ENCODE measurements around the gene POMP.
A peak's percentile ranks its signal among the peaks of the same experiment; 100 is the strongest.

The POMP gene

GRCh38 chr13:28697441-28697840, 38.5 kb downstream of the POMP start:
- no peak for DNase-seq (ENCODE audit: low read depth)

- no peak for DNase-seq (ENCODE audit: low read depth)
These were observed 40.3 kb downstream of the POMP start for GRCh38 chr13:28699246-28699645.

GRCh38 chr13:28704282-28704681, 45.4 kb downstream of the POMP start:
- DNase-seq (ENCODE audit: low read depth), result no peak

- DNase-seq (ENCODE audit: low read depth), result no peak
These were observed 46.0 kb downstream of the POMP start for GRCh38 chr13:28704919-28705318.

- no peak for DNase-seq (ENCODE audit: low read depth)
These were observed 46.6 kb downstream of the POMP start for GRCh38 chr13:28705461-28706083.

- DNase-seq (ENCODE audit: low read depth), result peak; percentile 51
These were observed 48.9 kb downstream of the POMP start for GRCh38 chr13:28707629-28708427.

GRCh38 chr13:28710161-28710560, 51.2 kb downstream of the POMP start:
- no peak for DNase-seq (ENCODE audit: low read depth)

- DNase-seq (ENCODE audit: low read depth), result no peak
These were observed 55.7 kb downstream of the POMP start for GRCh38 chr13:28714651-28715050.

GRCh38 chr13:28716511-28716910, 57.6 kb downstream of the POMP start:
- DNase-seq (ENCODE audit: low read depth), result peak; percentile 27

- DNase-seq (ENCODE audit: low read depth), result no peak
These were observed 58.2 kb downstream of the POMP start for GRCh38 chr13:28717170-28717569.

GRCh38 chr13:28718196-28718542, 59.2 kb downstream of the POMP start:
- no peak for DNase-seq (ENCODE audit: low read depth)

GRCh38 chr13:28718543-28719226, 59.8 kb downstream of the POMP start, which contains the start of gene SLC46A3:
TSS of gene SLC46A3 (minus strand) at chr13:28718970. CDS start at chr13:28717998, 972 bp downstream.
- DNase-seq (ENCODE audit: low read depth), result peak; percentile 97

GRCh38 chr13:28719227-28720055, 60.5 kb downstream of the POMP start:
- no peak for DNase-seq (ENCODE audit: low read depth)

- no peak for DNase-seq (ENCODE audit: low read depth)
These were observed 64.9 kb downstream of the POMP start for GRCh38 chr13:28723806-28724205.

- DNase-seq (ENCODE audit: low read depth), result no peak
These were observed 66.2 kb downstream of the POMP start for GRCh38 chr13:28725046-28725610.
